GM23338 (cell line): ENCODE results near the gene SSBP2. TPM values are rescaled to one million over a fixed set of nuclear protein-coding genes. Genes with fewer than 3 reads are reported as not detected.

Experiments used
- ATAC-seq: fragments of 200-7000 bp; cut with Tn5 transposase; 3 replicates; pipeline ENCODE4 v1.9.1; 2020
- DNase-seq: peaks from one replicate; pipeline ENCODE4 v3.0.0-alpha.2; 2015; ENCODE audit warnings: low spot score
- H2AFZ ChIP-seq: fragments of 200-600 bp; sonication (generic); 2 replicates; pipeline ENCODE4 v1.8.0; 2016; ENCODE audit warnings: antibody characterized with exemption, mild to moderate bottlenecking, moderate library complexity
- H3F3A ChIP-seq: fragments of 200-600 bp; sonication (generic); replicated peaks from 2 replicates; pipeline ENCODE4 v1.8.0; 2017; ENCODE audit warnings: antibody characterized with exemption, mixed run types, low read depth
- H3K27ac ChIP-seq: fragments of 200-600 bp; sonication (generic); 2 replicates; pipeline ENCODE4 v1.6.1; 2016; ENCODE audit warnings: low read depth
- H3K27me3 ChIP-seq: fragments of 200-600 bp; sonication (generic); 2 replicates; pipeline ENCODE4 v1.8.0; 2016; ENCODE audit warnings: mild to moderate bottlenecking, mixed run types, moderate library complexity; ENCODE audit not compliant: insufficient read depth
- H3K36me3 ChIP-seq: fragments of 200-600 bp; sonication (generic); 2 replicates; pipeline ENCODE4 v1.8.0; 2016; ENCODE audit warnings: mild to moderate bottlenecking; ENCODE audit not compliant: insufficient read depth
- H3K4me1 ChIP-seq: fragments of 200-600 bp; sonication (generic); 2 replicates; pipeline ENCODE4 v1.8.0; 2016; ENCODE audit warnings: mild to moderate bottlenecking, moderate library complexity; ENCODE audit not compliant: insufficient read depth
- H3K4me2 ChIP-seq: fragments of 200-600 bp; sonication (generic); 2 replicates; pipeline ENCODE4 v1.7.1; 2017; ENCODE audit warnings: mixed run types
- H3K4me3 ChIP-seq: fragments of 200-600 bp; sonication (generic); 2 replicates; pipeline ENCODE4 v1.6.1; 2016; ENCODE audit warnings: mixed run types
- H3K79me2 ChIP-seq: fragments of 200-600 bp; sonication (generic); replicated peaks from 2 replicates; pipeline ENCODE4 v1.8.0; 2017; ENCODE audit warnings: mild to moderate bottlenecking; ENCODE audit not compliant: insufficient read depth
- H3K9me2 ChIP-seq: fragments of 200-600 bp; sonication (generic); 2 replicates; pipeline ENCODE4 v1.8.0; 2017; ENCODE audit not compliant: insufficient read depth
- H4K20me1 ChIP-seq: fragments of 200-600 bp; sonication (generic); replicated peaks from 2 replicates; pipeline ENCODE4 v1.8.0; 2017; ENCODE audit warnings: mild to moderate bottlenecking; ENCODE audit not compliant: insufficient read depth
- H3K27ac Mint-ChIP-seq: 2 replicates; pipeline ENCODE4 v1.8.0; 2020; ENCODE audit warnings: inconsistent platforms, mild to moderate bottlenecking, moderate library complexity, mixed read lengths
- H3K27me3 Mint-ChIP-seq: 3 replicates; pipeline ENCODE4 v1.8.0; 2022; ENCODE audit warnings: low read depth, mild to moderate bottlenecking, moderate library complexity, mixed read lengths, inconsistent platforms; ENCODE audit not compliant: insufficient read depth, poor library complexity
- H3K36me3 Mint-ChIP-seq: 3 replicates; pipeline ENCODE4 v1.8.0; 2021; ENCODE audit warnings: low read depth, mild to moderate bottlenecking, inconsistent platforms, moderate library complexity, mixed read lengths
- H3K4me1 Mint-ChIP-seq: 3 replicates; pipeline ENCODE4 v1.8.0; 2020; ENCODE audit warnings: mild to moderate bottlenecking, inconsistent platforms, mixed read lengths
- H3K4me3 Mint-ChIP-seq: 3 replicates; pipeline ENCODE4 v1.8.0; 2021; ENCODE audit warnings: moderate library complexity, mild to moderate bottlenecking, inconsistent platforms, mixed read lengths
- H3K9me3 Mint-ChIP-seq: 3 replicates; pipeline ENCODE4 v1.8.0; 2020; ENCODE audit warnings: moderate library complexity, mild to moderate bottlenecking, inconsistent platforms, mixed read lengths
- CREB1 ChIP-seq: fragments of 250-450 bp; sonication (Bioruptor Pico); IDR thresholded peaks from 2 replicates; pipeline ENCODE4 v1.5.0; 2020; ENCODE audit warnings: low read depth, mild to moderate bottlenecking, moderate library complexity
- CTCF ChIP-seq, 2 experiments: fragments of 200-600 bp in 1 of 2; sonication (generic) in 1 of 2; conservative IDR thresholded peaks; 2 replicates each; pipeline versions ENCODE4 v1.5.1 to v1.6.1; 2016 to 2017; ENCODE audit warnings: antibody characterized with exemption in 2 of 2, low read depth in 2 of 2, mild to moderate bottlenecking in 2 of 2, moderate library complexity in 1 of 2
- EZH2 ChIP-seq: fragments of 200-600 bp; sonication (generic); IDR thresholded peaks from one replicate; pipeline ENCODE4 v1.8.0; 2017; ENCODE audit warnings: antibody characterized with exemption, mild to moderate bottlenecking, low read depth; ENCODE audit not compliant: unreplicated experiment
- EZH2phosphoT487 ChIP-seq: fragments of 200-600 bp; sonication (generic); IDR thresholded peaks from one replicate; pipeline ENCODE4 v1.8.1; 2018; ENCODE audit warnings: antibody characterized with exemption; ENCODE audit not compliant: unreplicated experiment
- JUNB ChIP-seq: IDR thresholded peaks from one replicate; pipeline ENCODE4 v1.6.1; 2016; ENCODE audit warnings: antibody characterized with exemption; ENCODE audit not compliant: unreplicated experiment
- NANOG ChIP-seq: IDR thresholded peaks from 2 replicates; pipeline ENCODE4 v1.6.1; 2016; ENCODE audit warnings: antibody characterized with exemption, borderline replicate concordance
- POLR2AphosphoS5 ChIP-seq: IDR thresholded peaks from 2 replicates; pipeline ENCODE4 v1.6.1; 2016; ENCODE audit warnings: antibody characterized with exemption, low read depth
- ZNF114 ChIP-seq: fragments of 250-450 bp; sonication (Bioruptor Pico); IDR thresholded peaks from 2 replicates; pipeline ENCODE4 v1.5.0; 2020; ENCODE audit warnings: mild to moderate bottlenecking, moderate library complexity
- ZNF331 ChIP-seq: fragments of 250-450 bp; sonication (Bioruptor Pico); IDR thresholded peaks from 2 replicates; pipeline ENCODE4 v1.5.0; 2020; ENCODE audit warnings: low read depth, mild to moderate bottlenecking, moderate library complexity
- polyA plus RNA-seq: library from polyadenylated mRNA; unstranded; fragments of >200 nt; fragmentation: Nextera tagmentation; extraction: Ambion mirVana; gene quantifications from 2 replicates; pipeline ENCODE4 v1.2.1, GENCODE V29; 2016
- total RNA-seq: library from RNA; depleted of rRNA; stranded (reverse); fragments of >200 nt; shearing (Covaris generic); gene quantifications from 2 replicates; pipeline ENCODE4 v1.2.3, GENCODE V29; 2014
- TF ChIP-seq, protein P1 (sequence below): IDR thresholded peaks from 2 replicates; pipeline ENCODE4 v1.6.1; 2016; ENCODE audit warnings: antibody characterized with exemption

Gene SSBP2
- total and polyA plus RNA-seq, 2 experiments from 2014 or later, result 21.5 to 24.7 TPM

DNA sequence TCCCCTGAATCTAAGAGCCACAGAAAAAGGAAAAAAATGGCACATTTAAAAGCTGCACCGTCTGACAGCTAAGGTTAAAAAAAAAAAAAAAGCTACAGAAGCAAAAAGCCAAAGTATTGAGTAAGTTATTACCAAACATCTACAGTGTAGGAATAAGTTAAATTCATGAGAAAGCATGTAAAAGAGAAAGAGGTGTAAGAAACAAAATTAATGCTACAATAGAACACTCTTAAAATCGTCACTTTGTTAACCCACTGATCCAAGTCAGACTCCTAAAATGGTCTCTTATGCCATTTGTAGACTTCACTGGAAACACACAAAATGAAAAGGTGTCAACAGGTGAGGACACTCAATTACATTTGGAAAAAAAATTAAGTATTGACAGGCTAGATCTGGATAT lies 120.2 kb downstream of the SSBP2 start:
- H3K36me3 Mint-ChIP-seq, result no peaks in the 10 kb centered on the region
- DNase-seq, result no peak

DNA sequence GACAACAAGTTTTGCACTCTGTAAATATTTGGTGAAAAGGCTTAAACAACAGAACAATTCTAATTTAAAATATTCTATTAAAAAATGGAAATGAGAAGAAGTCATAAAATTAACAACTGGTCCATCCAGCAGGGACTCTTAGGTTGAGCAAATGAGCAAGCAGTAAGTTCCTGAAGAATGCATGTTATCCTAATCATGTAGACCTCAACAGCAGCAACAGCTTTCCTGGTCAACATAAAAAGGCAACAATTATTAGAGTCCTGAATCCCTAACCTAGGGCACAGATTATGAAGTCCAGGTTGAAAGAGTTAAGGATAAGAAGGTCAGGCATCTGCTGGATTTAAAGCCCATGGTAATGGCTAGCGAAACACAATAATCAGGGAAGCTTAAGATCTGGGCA lies 120.9 kb downstream of the SSBP2 start:
- Mint-ChIP-seq H3K27me3 (no peaks in the 10 kb centered on the region), H3K4me3 (no peak overlapping the region), H3K36me3 (no peaks in the 10 kb centered on the region), H3K9me3 (no peaks in the 10 kb centered on the region), H3K27ac (no peak overlapping the region), H3K4me1 (no peaks in the 10 kb centered on the region)
- Histone ChIP-seq H3K27me3 (no peaks in the 10 kb centered on the region), H3K36me3 (no peaks in the 10 kb centered on the region), H3K27ac (no peak overlapping the region), H4K20me1 (no peaks in the 10 kb centered on the region), H2AFZ (no peak overlapping the region), H3K4me3 (no peak overlapping the region), H3K4me2 (no peak overlapping the region), H3K9me2 (no peaks in the 10 kb centered on the region), H3F3A (no peaks in the 10 kb centered on the region), H3K79me2 (no peaks in the 10 kb centered on the region), H3K4me1 (peaks cover 4% of the 10 kb centered on the region; the same call in 1 of the 2 replicates)
- DNase-seq (no peak), ATAC-seq (no peak)
- TF ChIP-seq, protein P1, sequence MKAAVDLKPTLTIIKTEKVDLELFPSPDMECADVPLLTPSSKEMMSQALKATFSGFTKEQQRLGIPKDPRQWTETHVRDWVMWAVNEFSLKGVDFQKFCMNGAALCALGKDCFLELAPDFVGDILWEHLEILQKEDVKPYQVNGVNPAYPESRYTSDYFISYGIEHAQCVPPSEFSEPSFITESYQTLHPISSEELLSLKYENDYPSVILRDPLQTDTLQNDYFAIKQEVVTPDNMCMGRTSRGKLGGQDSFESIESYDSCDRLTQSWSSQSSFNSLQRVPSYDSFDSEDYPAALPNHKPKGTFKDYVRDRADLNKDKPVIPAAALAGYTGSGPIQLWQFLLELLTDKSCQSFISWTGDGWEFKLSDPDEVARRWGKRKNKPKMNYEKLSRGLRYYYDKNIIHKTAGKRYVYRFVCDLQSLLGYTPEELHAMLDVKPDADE, result no peak
- no peak for TF ChIP-seq ZNF114 (CRISPR knock-in tag)
- TF ChIP-seq JUNB, result no peak
- TF ChIP-seq CTCF (conservative IDR thresholded peaks at IDR 0.05; ENCODE audit: low read depth in 2 of 2), result no peak
- TF ChIP-seq EZH2, result no peak
- no peak for TF ChIP-seq EZH2phosphoT487
- no peak for TF ChIP-seq POLR2AphosphoS5
- no peak for TF ChIP-seq CREB1 (CRISPR knock-in tag)
- TF ChIP-seq ZNF331, result no peak
- no peak for TF ChIP-seq NANOG

More for the DNA sequence above, 120.2 kb downstream of the SSBP2 start:
- Histone ChIP-seq H3K36me3 (no peaks in the 10 kb centered on the region), H3K4me2 (no peak overlapping the region), H3K79me2 (no peaks in the 10 kb centered on the region), H4K20me1 (no peaks in the 10 kb centered on the region), H3K4me3 (no peak overlapping the region), H3K4me1 (peaks cover 4% of the 10 kb centered on the region; the same call in 1 of the 2 replicates), H3K9me2 (no peaks in the 10 kb centered on the region), H3K27me3 (no peaks in the 10 kb centered on the region), H3F3A (no peaks in the 10 kb centered on the region), H3K27ac (no peak overlapping the region), H2AFZ (no peak overlapping the region)
- no peaks in the 10 kb centered on the region for H3K27me3 Mint-ChIP-seq
- no peaks in the 10 kb centered on the region for H3K4me1 Mint-ChIP-seq
- H3K4me3 Mint-ChIP-seq, result no peak overlapping the region
- no peak overlapping the region for H3K27ac Mint-ChIP-seq
- no peak for ATAC-seq
- TF ChIP-seq EZH2 (no peak), ZNF331 (no peak), NANOG (no peak), ZNF114 (CRISPR knock-in tag) (no peak), EZH2phosphoT487 (no peak), CREB1 (CRISPR knock-in tag) (no peak), CTCF (conservative IDR thresholded peaks at IDR 0.05; ENCODE audit: low read depth in 2 of 2) (no peak), POLR2AphosphoS5 (no peak), JUNB (no peak)
- TF ChIP-seq, protein P1, result no peak
- no peaks in the 10 kb centered on the region for H3K9me3 Mint-ChIP-seq
